H1 (cell line): ENCODE data around the gene TRAPPC6A. TPM values are rescaled to one million over a fixed set of nuclear protein-coding genes. Genes with fewer than 3 reads are reported as not detected.

ENCODE experiments used
- ASH2L ChIP-seq: fragments of 200-600, 300-600 bp; sonication (generic); IDR thresholded peaks from one replicate; pipeline ENCODE4 v1.7.1; 2017; ENCODE audit warnings: low read length
- CHD1 ChIP-seq: IDR thresholded peaks from 2 replicates; pipeline ENCODE4 v1.6.1; 2012; ENCODE audit warnings: low read depth, low read length, improper control_type of control experiment
- CHD2 ChIP-seq: IDR thresholded peaks from 2 replicates; pipeline ENCODE4 v1.6.1; 2012; ENCODE audit warnings: low read length, improper control_type of control experiment
- CTBP2 ChIP-seq: IDR thresholded peaks from 2 replicates; pipeline ENCODE4 v1.7.0; 2011; ENCODE audit warnings: borderline replicate concordance, mild to moderate bottlenecking, moderate library complexity, mixed read lengths, low read length; ENCODE audit not compliant: insufficient read depth, insufficient read length
- KDM4A ChIP-seq: IDR thresholded peaks from one replicate; pipeline ENCODE4 v1.7.1; 2012; ENCODE audit warnings: low read depth, mild to moderate bottlenecking, moderate library complexity, low read length, inconsistent platforms; ENCODE audit not compliant: severe bottlenecking
- YY1 ChIP-seq: IDR thresholded peaks from 2 replicates; pipeline ENCODE4 v1.6.1; 2011; ENCODE audit warnings: low read depth, mild to moderate bottlenecking, low read length
- polyA plus RNA-seq, 7 experiments: library from polyadenylated mRNA; depleted of rRNA in 3 of 7; stranded (reverse) in 5 of 7; unstranded in 2 of 7; fragments of >200 nt in 5 of 7; fragments of 200-250 nt in 2 of 7; gene quantifications; 1 replicate in 5 of 7; 2 replicates in 1 of 7; 4 replicates in 1 of 7; pipeline versions ENCODE4 v1.2.1 to v1.2.3, GENCODE V29; 2011 to 2013; ENCODE audit warnings: missing spikeins in 2 of 7, mixed read lengths in 2 of 7
- total RNA-seq: library from RNA; stranded (reverse); fragmentation: NEBNext Ultra II Directional; extraction: Animal tissue kit (Norgen Biotek cat#: 25700); gene quantifications from 2 replicates; pipeline ENCODE4 v1.2.1, GENCODE V29; 2021
- TF ChIP-seq, protein P1 (sequence below), 3 experiments: IDR thresholded peaks; 1 replicate in 2 of 3; 2 replicates in 1 of 3; pipeline versions ENCODE4 v1.5.1 to v1.6.1; 2011; ENCODE audit warnings: low read length in 3 of 3, mild to moderate bottlenecking in 3 of 3, inconsistent platforms in 2 of 3, low read depth in 1 of 3, moderate library complexity in 1 of 3; ENCODE audit not compliant: insufficient read depth in 1 of 3; ENCODE audit errors: control extremely low read depth in 1 of 3
- TF ChIP-seq, protein P2 (sequence below): fragments of 300-600 bp; sonication (generic); IDR thresholded peaks from 2 replicates; pipeline ENCODE4 v1.7.1; 2012; ENCODE audit warnings: low read length, moderate library complexity, mild to moderate bottlenecking, inconsistent platforms; ENCODE audit not compliant: insufficient replicate concordance

TRAPPC6A gene
- total and polyA plus RNA-seq, 2 of the 8 experiments (the other 6 are each of a cell fraction or from before 2014, with no cell fraction given): 31.8 to 130 TPM

- TF ChIP-seq, protein P1, sequence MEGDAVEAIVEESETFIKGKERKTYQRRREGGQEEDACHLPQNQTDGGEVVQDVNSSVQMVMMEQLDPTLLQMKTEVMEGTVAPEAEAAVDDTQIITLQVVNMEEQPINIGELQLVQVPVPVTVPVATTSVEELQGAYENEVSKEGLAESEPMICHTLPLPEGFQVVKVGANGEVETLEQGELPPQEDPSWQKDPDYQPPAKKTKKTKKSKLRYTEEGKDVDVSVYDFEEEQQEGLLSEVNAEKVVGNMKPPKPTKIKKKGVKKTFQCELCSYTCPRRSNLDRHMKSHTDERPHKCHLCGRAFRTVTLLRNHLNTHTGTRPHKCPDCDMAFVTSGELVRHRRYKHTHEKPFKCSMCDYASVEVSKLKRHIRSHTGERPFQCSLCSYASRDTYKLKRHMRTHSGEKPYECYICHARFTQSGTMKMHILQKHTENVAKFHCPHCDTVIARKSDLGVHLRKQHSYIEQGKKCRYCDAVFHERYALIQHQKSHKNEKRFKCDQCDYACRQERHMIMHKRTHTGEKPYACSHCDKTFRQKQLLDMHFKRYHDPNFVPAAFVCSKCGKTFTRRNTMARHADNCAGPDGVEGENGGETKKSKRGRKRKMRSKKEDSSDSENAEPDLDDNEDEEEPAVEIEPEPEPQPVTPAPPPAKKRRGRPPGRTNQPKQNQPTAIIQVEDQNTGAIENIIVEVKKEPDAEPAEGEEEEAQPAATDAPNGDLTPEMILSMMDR (IDR thresholded peaks at IDR 0.05; ENCODE audit: control extremely low read depth in 1 of 3, insufficient read depth in 1 of 3, low read depth in 1 of 3, low read length in 3 of 3): no peak
- no peak for TF ChIP-seq KDM4A
- no peak for TF ChIP-seq CTBP2
- no peak for TF ChIP-seq YY1
- no peak for TF ChIP-seq ASH2L
- no peak for TF ChIP-seq CHD1
- TF ChIP-seq CHD2: no peak
- TF ChIP-seq, protein P2, sequence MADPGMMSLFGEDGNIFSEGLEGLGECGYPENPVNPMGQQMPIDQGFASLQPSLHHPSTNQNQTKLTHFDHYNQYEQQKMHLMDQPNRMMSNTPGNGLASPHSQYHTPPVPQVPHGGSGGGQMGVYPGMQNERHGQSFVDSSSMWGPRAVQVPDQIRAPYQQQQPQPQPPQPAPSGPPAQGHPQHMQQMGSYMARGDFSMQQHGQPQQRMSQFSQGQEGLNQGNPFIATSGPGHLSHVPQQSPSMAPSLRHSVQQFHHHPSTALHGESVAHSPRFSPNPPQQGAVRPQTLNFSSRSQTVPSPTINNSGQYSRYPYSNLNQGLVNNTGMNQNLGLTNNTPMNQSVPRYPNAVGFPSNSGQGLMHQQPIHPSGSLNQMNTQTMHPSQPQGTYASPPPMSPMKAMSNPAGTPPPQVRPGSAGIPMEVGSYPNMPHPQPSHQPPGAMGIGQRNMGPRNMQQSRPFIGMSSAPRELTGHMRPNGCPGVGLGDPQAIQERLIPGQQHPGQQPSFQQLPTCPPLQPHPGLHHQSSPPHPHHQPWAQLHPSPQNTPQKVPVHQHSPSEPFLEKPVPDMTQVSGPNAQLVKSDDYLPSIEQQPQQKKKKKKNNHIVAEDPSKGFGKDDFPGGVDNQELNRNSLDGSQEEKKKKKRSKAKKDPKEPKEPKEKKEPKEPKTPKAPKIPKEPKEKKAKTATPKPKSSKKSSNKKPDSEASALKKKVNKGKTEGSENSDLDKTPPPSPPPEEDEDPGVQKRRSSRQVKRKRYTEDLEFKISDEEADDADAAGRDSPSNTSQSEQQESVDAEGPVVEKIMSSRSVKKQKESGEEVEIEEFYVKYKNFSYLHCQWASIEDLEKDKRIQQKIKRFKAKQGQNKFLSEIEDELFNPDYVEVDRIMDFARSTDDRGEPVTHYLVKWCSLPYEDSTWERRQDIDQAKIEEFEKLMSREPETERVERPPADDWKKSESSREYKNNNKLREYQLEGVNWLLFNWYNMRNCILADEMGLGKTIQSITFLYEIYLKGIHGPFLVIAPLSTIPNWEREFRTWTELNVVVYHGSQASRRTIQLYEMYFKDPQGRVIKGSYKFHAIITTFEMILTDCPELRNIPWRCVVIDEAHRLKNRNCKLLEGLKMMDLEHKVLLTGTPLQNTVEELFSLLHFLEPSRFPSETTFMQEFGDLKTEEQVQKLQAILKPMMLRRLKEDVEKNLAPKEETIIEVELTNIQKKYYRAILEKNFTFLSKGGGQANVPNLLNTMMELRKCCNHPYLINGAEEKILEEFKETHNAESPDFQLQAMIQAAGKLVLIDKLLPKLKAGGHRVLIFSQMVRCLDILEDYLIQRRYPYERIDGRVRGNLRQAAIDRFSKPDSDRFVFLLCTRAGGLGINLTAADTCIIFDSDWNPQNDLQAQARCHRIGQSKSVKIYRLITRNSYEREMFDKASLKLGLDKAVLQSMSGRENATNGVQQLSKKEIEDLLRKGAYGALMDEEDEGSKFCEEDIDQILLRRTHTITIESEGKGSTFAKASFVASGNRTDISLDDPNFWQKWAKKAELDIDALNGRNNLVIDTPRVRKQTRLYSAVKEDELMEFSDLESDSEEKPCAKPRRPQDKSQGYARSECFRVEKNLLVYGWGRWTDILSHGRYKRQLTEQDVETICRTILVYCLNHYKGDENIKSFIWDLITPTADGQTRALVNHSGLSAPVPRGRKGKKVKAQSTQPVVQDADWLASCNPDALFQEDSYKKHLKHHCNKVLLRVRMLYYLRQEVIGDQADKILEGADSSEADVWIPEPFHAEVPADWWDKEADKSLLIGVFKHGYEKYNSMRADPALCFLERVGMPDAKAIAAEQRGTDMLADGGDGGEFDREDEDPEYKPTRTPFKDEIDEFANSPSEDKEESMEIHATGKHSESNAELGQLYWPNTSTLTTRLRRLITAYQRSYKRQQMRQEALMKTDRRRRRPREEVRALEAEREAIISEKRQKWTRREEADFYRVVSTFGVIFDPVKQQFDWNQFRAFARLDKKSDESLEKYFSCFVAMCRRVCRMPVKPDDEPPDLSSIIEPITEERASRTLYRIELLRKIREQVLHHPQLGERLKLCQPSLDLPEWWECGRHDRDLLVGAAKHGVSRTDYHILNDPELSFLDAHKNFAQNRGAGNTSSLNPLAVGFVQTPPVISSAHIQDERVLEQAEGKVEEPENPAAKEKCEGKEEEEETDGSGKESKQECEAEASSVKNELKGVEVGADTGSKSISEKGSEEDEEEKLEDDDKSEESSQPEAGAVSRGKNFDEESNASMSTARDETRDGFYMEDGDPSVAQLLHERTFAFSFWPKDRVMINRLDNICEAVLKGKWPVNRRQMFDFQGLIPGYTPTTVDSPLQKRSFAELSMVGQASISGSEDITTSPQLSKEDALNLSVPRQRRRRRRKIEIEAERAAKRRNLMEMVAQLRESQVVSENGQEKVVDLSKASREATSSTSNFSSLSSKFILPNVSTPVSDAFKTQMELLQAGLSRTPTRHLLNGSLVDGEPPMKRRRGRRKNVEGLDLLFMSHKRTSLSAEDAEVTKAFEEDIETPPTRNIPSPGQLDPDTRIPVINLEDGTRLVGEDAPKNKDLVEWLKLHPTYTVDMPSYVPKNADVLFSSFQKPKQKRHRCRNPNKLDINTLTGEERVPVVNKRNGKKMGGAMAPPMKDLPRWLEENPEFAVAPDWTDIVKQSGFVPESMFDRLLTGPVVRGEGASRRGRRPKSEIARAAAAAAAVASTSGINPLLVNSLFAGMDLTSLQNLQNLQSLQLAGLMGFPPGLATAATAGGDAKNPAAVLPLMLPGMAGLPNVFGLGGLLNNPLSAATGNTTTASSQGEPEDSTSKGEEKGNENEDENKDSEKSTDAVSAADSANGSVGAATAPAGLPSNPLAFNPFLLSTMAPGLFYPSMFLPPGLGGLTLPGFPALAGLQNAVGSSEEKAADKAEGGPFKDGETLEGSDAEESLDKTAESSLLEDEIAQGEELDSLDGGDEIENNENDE: no peak
- TF ChIP-seq, all 59 proteins: peak for 0
Observed at GRCh38 chr19:45184115-45184514, 6.1 kb upstream of the TRAPPC6A start (continued).
